Left renal pelvis (tissue), 4 donors: Measurements from ENCODE around the gene RIT1. TPM values are rescaled to one million over a fixed set of nuclear protein-coding genes. Genes with fewer than 3 reads are reported as not detected.
"Not testable (repeated sequence)": the region's sequence is repeated elsewhere in the genome, so short reads cannot be mapped to it uniquely, and the experiment has no call there.

ENCODE experiments used
- DNase-seq, 4 donors: peaks; one replicate each; pipeline ENCODE4 v3.0.0-alpha.2; 2013; ENCODE audit warnings: low read depth in 4 of 4, low spot score in 3 of 4
- polyA plus RNA-seq, 4 donors: library from polyadenylated mRNA; unstranded; fragments of 120-200 nt; gene quantifications; one replicate each; pipeline ENCODE4 v1.2.1, GENCODE V29; 2013; ENCODE audit not compliant: insufficient read length in 4 of 4

Gene RIT1
- polyA plus RNA-seq, 4 donors = 28.8 to 52.5 (median 47.8) TPM

- DNase-seq = peak; percentile 97 to 99 (median 98)
Observed at GRCh38 chr1:155934097-155934935, 23.2 kb upstream of the RIT1 start, which contains the start of gene KHDC4. Gene KHDC4, minus strand, starts transcription at chr1:155934413. Its CDS starts 40 bp downstream, at chr1:155934373.

GRCh38 chr1:155933591-155934096 is 22.5 kb upstream of the RIT1 start:
- no peak for DNase-seq

GRCh38 chr1:155932487-155932886 is 21.3 kb upstream of the RIT1 start:
- DNase-seq = no peak

GRCh38 chr1:155932081-155932480 is 20.9 kb upstream of the RIT1 start:
- DNase-seq = no peak

GRCh38 chr1:155931332-155932038 is 20.3 kb upstream of the RIT1 start:
- no peak for DNase-seq

- not testable (repeated sequence) for DNase-seq
Observed at GRCh38 chr1:155930725-155931124, 19.6 kb upstream of the RIT1 start.

- no peak for DNase-seq
Observed at GRCh38 chr1:155929057-155929456, 17.9 kb upstream of the RIT1 start.

DNA sequence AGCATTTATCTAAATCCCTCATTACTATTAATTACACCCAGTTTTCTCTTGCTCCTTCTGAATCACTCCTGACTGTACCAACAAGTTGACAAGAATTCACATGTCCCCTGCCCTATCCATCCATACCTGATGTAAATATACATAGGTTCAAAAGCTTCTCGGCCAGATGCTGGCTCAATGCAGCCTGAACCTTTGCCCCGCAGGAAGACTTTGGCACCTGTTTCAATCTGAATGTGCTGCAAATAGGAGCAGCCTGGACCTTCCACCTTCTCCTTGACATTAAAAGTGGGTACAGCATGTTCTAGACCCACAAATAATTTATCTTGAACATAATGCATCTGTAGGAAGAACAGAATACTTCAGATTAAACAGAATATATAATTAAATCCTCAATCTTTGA is 14.4 kb upstream of the RIT1 start:
- DNase-seq = no peak

- no peak for DNase-seq
Observed at GRCh38 chr1:155920717-155921116, 9.6 kb upstream of the RIT1 start.

- no peak for DNase-seq
Observed at GRCh38 chr1:155919801-155920200, 8.7 kb upstream of the RIT1 start.

- DNase-seq = no peak
Observed at GRCh38 chr1:155918660-155919059, 7.5 kb upstream of the RIT1 start.

DNA sequence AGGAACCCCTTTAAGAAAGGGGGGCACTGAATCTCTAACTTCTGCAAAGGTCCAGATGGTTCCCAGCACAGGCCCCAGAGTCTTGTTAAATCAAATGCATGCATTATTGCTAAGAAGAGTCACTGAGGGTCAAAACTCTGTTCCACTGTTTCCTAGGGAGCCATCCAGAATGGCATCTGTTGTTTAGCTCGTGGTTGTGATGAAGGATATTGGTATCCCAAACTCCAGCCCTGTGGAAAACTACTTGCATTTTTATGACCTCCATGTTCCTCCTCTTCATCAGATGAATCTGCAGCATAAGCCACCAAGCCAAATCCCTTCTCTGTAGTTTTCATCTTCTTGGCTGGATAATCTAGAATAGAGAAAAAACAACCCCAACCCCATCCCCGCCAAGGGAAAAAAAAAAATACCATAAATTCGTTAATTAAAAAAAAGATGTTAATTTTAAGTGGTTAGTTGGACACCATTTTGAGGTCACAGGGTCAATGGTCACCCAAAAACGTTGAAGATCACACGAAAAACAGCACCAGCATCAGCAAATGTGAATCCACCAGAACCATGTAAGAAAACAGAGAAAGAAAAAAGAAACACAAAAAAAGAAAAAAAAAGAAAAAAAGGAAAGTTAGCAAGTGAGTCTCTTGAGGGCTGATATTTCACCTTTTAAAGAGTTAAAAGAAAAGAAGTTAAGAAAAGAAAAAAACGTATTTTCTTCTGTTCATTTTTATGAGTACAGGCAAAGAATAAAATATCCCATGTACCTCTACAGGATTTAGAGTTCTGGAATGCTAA is 3.0 kb upstream of the RIT1 start:
- no peak for DNase-seq

DNA sequence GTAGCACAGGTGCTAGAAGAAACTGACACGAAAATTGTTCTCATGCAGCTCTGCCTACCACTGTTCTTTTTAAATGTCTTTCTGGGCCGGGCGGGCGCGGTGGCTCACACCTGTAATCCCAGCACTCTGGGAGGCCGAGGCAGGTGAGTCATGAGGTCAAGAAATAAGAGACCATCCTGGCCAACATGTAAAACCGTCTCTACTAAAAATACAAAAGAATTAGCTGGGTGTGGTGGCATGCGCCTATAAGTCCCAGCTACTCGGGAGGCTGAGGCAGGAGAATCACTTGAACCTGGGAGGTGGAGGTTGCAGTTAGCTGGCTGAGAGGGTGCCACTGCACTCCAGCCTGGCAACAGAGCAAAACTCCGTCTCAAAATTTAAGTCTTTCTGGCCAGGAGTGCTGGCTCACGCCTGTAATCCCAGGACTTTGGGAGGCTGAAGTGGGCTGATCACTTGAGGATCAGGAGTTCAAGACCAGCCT is 947 bp upstream of the RIT1 start:
- DNase-seq = no peak

DNA sequence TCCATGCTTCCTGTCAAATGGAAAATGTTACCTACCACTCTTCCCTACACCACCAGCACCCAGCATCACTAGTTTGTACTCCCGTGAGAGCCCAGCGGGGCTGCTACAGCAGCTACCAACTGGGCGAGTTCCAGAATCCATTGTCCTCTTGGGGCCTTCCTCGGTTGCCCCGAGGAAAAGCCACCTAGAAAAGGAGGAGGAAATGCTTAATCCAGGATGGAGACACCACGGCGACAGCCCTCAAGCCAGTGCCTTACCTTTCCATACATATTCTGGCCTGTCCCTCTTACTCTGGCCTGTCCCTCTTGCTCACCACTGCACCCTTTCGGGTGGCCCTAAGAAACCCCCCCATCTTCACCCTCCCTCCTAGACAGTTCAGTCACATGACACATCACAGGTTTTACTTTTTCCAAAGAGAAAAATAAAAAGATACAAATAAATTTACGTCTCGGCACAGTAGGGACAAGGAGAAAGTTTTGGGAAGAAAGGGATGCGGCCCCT is 478 bp downstream of the RIT1 start:
- no peak for DNase-seq

GRCh38 chr1:155909894-155910293 is 1.3 kb downstream of the RIT1 start:
- DNase-seq = no peak

GRCh38 chr1:155904261-155904660 is 6.9 kb downstream of the RIT1 start:
- DNase-seq = no peak

DNA sequence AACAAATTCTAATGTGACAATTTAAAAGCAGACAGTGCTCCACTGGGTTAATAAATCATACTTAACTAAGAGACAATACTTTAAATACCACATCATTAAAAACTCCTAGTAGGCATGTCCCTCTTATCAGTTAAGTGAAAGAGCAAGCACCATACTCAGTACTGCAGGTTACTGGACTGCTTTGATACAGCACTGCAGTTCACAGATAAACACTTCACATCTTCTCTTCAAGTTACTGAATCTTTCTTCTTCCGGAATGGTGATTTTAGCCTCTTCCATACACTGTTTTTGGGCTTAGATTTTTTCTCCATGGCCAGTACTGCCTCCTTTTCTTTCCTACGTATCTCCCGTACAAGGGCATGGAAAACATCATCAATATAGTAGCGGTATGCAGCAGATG is 11.0 kb downstream of the RIT1 start:
- DNase-seq = no peak

GRCh38 chr1:155899683-155900082 is 11.5 kb downstream of the RIT1 start:
- DNase-seq = no peak

GRCh38 chr1:155898888-155899287 is 12.3 kb downstream of the RIT1 start:
- DNase-seq = no peak

GRCh38 chr1:155897746-155898145 is 13.4 kb downstream of the RIT1 start:
- no peak for DNase-seq

DNA sequence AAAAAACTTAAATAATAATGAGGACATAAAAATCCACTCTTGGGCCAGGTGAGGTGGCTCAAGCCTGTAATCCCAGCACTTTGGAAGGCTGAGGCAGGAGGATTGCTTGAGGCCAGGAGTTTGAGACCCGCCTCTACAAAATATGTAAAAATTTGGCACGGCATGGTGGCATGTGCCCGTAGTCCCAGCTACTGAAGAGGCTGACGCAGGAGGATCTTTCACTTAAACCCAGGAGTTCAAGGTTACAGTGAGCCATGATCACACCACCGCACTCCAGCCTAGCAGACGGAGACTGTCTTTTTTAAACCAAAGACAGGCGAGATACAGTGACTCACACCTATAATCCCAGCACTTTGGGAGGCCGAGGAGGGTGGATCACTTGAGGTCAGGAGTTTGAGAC is 14.7 kb downstream of the RIT1 start:
- DNase-seq = not testable (repeated sequence)
